ENCODE results near the gene POLH. TPM values are rescaled to one million over a fixed set of nuclear protein-coding genes. Genes with fewer than 3 reads are reported as not detected.
"Not testable (repeated sequence)": the region's sequence is repeated elsewhere in the genome, so short reads cannot be mapped to it uniquely, and the experiment has no call there.

POLH gene
- total and polyA plus RNA-seq, 2 donors (not counting 3 experiments of a cell fraction or from before 2014, with no cell fraction given): 9.3 to 36.6 TPM

GRCh38 chr6:43648248-43648647, 72.3 kb downstream of the POLH start:
- CTCF ChIA-PET: interaction anchor here (1.4 kb wide), 2 partner anchors 13 to 19 kb away, joined by 4 read pairs; partner anchors contain the start of gene MAD2L1BP
- no TSS peak for BruUV-seq (replicated peaks)

GRCh38 chr6:43652822-43653221, 76.8 kb downstream of the POLH start:
- H3K79me2 ChIP-seq (ENCODE audit: control insufficient read depth, insufficient read depth, low read length); FAIRE-seq; DNase-seq (ENCODE audit: low read depth, low spot score); H3K9me3 ChIP-seq (replicated peaks; ENCODE audit: control insufficient read depth, insufficient read depth, low read length); H4K20me1 ChIP-seq (replicated peaks; ENCODE audit: control insufficient read depth, extremely low read depth, insufficient read depth, low read length); H3K36me3 ChIP-seq (ENCODE audit: control insufficient read depth in 2 of 2, extremely low read depth in 1 of 2, insufficient read depth in 2 of 2, low read length in 2 of 2); H3K4me3 ChIP-seq (replicated peaks in 1 of 3; ENCODE audit: insufficient read depth in 1 of 3, low read depth in 1 of 3, low read length in 3 of 3); dilution Hi-C loops (cut with MboI; ENCODE audit: extremely low pct_ligation_motif_present, low sequenced_read_pairs); BruUV-seq (replicated peaks); intact Hi-C loops (cut with micrococcal nuclease); H3K9ac ChIP-seq (replicated peaks; ENCODE audit: extremely low read depth, insufficient read depth, low read length); H3K27me3 ChIP-seq (ENCODE audit: control insufficient read depth in 2 of 2, insufficient read depth in 2 of 2, low read length in 2 of 2); H3K4me1 ChIP-seq (ENCODE audit: control insufficient read depth, extremely low read depth, insufficient read depth, low read length); POLR2A ChIA-PET; H2AFZ ChIP-seq (ENCODE audit: low read depth, low read length); H3K27ac ChIP-seq (ENCODE audit: insufficient read depth, low read depth, low read length); H3K4me2 ChIP-seq (ENCODE audit: insufficient read depth, low read length); H3K9me1 ChIP-seq (replicated peaks; ENCODE audit: control insufficient read depth, extremely low read depth, insufficient read depth, low read length): not testable (repeated sequence)
- CTCF ChIA-PET: interaction anchor here (1.1 kb wide), 2 partner anchors 9 to 426 kb away, joined by 4 to 5 read pairs; partner anchors contain the start of gene RSPH9

More at GRCh38 chr6:43648248-43648647, 72.3 kb downstream of the POLH start:
- intact Hi-C loops (cut with micrococcal nuclease) (no loop called here), dilution Hi-C loops (cut with MboI; ENCODE audit: extremely low pct_ligation_motif_present, low sequenced_read_pairs) (no loop called here)
- H3K27me3 ChIP-seq (ENCODE audit: control insufficient read depth in 2 of 2, insufficient read depth in 2 of 2, low read length in 2 of 2): no peaks in the 10 kb centered on the region
- FAIRE-seq (no peak), DNase-seq (ENCODE audit: low read depth, low spot score) (no peak)
- H4K20me1 ChIP-seq (replicated peaks; ENCODE audit: control insufficient read depth, extremely low read depth, insufficient read depth, low read length): no peaks in the 10 kb centered on the region
- H3K4me3 ChIP-seq (replicated peaks in 1 of 3; ENCODE audit: insufficient read depth in 1 of 3, low read depth in 1 of 3, low read length in 3 of 3): no peak overlapping the region
- peaks cover 4% of the 10 kb centered on the region for H3K4me1 ChIP-seq (ENCODE audit: control insufficient read depth, extremely low read depth, insufficient read depth, low read length)
- POLR2A ChIA-PET: no interaction called here
- H2AFZ ChIP-seq (ENCODE audit: low read depth, low read length): no peak overlapping the region
- no peaks in the 10 kb centered on the region for H3K79me2 ChIP-seq (ENCODE audit: control insufficient read depth, insufficient read depth, low read length)
- H3K9ac ChIP-seq (replicated peaks; ENCODE audit: extremely low read depth, insufficient read depth, low read length): no peak overlapping the region
- no peaks in the 10 kb centered on the region for H3K9me1 ChIP-seq (replicated peaks; ENCODE audit: control insufficient read depth, extremely low read depth, insufficient read depth, low read length)
- H3K27ac ChIP-seq (ENCODE audit: insufficient read depth, low read depth, low read length): no peak overlapping the region
- no peaks in the 10 kb centered on the region for H3K9me3 ChIP-seq (replicated peaks; ENCODE audit: control insufficient read depth, insufficient read depth, low read length)
- no peaks in the 10 kb centered on the region for H3K36me3 ChIP-seq (ENCODE audit: control insufficient read depth in 2 of 2, extremely low read depth in 1 of 2, insufficient read depth in 2 of 2, low read length in 2 of 2)
- no peak overlapping the region for H3K4me2 ChIP-seq (ENCODE audit: insufficient read depth, low read length)
- TF ChIP-seq POLR2A (IDR thresholded peaks at IDR 0.05; ENCODE audit: low read depth, low read length) (no peak), FOS (IDR thresholded peaks at IDR 0.05; ENCODE audit: borderline replicate concordance, insufficient read depth, low read length) (no peak), MAX (IDR thresholded peaks at IDR 0.05; ENCODE audit: insufficient read depth, insufficient read length) (no peak), MYC (IDR thresholded peaks at IDR 0.05; ENCODE audit: low read depth, low read length) (no peak), CTCF (IDR thresholded peaks at IDR 0.05; ENCODE audit: extremely low read depth in 1 of 2, insufficient read depth in 1 of 2, low read depth in 1 of 2, low read length in 2 of 2) (no peak), JUN (IDR thresholded peaks at IDR 0.05; ENCODE audit: borderline replicate concordance, insufficient read depth, insufficient read length, low read depth) (no peak), POLR2AphosphoS5 (IDR thresholded peaks at IDR 0.05; ENCODE audit: insufficient read depth, low read depth, low read length) (no peak), EZH2 (IDR thresholded peaks at IDR 0.05; ENCODE audit: borderline replicate concordance, low read depth, low read length, severe bottlenecking) (no peak)
